DLD1 (cell line): Measurements from ENCODE around the gene UCKL1.
"Not testable (repeated sequence)": the region's sequence is repeated elsewhere in the genome, so short reads cannot be mapped to it uniquely, and the experiment has no call there.

Experiments used
- in situ Hi-C: cut with HindIII; loops from 2 replicates; pipeline ENCODE4 v1.10.0; 2017; ENCODE audit warnings: low sequenced_read_pairs

Gene UCKL1

GRCh38 chr20:63955827-63956663 is at the start of gene UCKL1:
UCKL1 (minus strand) TSS chr20:63956416; CDS start chr20:63956372, 44 bp downstream.
- in situ Hi-C loops: no loop called here

DNA sequence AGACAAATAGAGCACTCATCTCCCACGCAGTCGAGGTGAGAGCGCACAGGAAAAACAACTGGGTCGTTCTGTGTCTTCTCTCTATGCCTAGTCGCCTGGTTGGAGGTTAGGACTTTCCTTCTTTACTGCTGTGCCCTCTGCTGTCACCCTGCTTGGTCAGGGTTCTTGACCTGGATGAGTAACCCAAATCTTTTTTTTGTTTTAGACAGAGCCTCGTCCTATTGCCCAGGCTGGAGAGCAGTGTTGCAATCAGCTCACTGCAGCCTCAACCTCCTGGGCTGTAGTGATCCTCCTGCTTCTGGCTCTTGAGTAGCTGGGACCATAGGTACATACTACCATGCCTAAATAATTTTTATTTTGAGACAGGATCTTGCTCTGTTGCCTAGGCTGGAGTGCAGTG is 49.2 kb upstream of the UCKL1 start:
- in situ Hi-C loops: no loop called here

- in situ Hi-C loops: no loop called here
These were observed 47.9 kb upstream of the UCKL1 start for GRCh38 chr20:64003960-64004725.

GRCh38 chr20:64001607-64002011 is 45.4 kb upstream of the UCKL1 start:
- in situ Hi-C loops: no loop called here

DNA sequence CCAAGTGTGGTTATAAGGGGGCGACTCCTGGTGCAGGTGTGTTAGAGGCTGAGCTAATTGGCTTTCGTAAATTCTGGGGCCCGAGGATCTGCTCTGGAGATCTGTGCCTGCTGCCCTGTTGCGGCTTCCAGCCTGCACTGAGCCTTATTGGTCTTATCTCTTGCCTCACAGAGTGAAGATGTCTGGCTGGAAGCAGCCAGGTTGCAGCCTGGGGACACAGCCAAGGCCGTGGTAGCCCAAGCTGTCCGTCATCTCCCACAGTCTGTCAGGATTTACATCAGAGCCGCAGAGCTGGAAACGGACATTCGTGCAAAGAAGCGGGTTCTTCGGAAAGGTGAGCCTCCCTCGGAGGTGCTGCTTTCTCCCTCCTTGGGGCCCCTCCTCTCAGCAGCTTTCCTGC is 44.7 kb upstream of the UCKL1 start:
- in situ Hi-C loops: no loop called here

GRCh38 chr20:63982937-63983336 is 26.7 kb upstream of the UCKL1 start:
- in situ Hi-C loops: no loop called here

GRCh38 chr20:63980806-63981728 is 24.9 kb upstream of the UCKL1 start, which contains the start of gene PRPF6:
PRPF6 (plus strand) TSS chr20:63981132; CDS start chr20:63981246, 114 bp downstream.
- in situ Hi-C loops: no loop called here

- in situ Hi-C loops: no loop called here
These were observed 24.1 kb upstream of the UCKL1 start for GRCh38 chr20:63980317-63980805.

DNA sequence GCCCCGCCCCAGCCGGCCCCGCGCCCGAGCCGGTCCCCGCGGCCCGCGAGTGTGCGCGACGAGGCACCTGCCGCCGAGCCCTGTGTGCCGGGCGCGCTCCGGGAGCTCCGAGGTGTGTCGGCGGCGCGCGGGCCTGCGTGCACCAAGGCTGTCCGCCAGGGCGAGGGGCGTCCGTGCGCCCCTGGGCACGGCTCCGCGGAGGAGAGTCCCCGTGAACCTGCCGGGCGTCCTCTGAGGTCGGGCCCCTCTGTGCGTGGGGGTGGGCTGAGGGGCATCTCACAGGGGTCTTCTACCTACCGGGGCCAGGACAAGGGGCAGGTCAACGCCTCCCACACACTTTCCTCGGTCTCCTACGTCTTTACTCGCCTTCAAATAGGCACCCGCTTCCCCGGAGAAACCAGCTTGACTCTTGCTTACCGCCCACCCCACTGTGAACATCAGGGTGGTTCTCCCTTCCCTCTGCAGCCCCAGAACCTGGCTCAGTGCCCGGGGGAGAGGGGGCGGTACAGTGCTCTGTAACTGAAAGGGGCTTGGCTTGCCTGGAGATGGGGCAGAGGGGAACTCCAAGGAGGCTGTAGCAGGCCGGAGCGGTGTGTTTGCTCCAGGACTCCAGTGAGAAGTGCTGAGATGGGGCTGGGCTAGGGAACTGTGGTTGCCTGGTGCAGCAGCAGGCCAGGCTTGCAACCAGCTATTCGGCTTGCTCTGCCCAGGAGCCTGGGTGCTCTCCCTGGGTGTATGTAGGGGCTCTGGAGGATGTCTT is 23.5 kb upstream of the UCKL1 start, which contains the start of gene SAMD10:
SAMD10 (minus strand) TSS at position 86 of the 760 bp plus-strand sequence. CDS start 175 bp downstream, outside the sequence.
- in situ Hi-C loops: no loop called here

- in situ Hi-C loops: no loop called here
These were observed 23.0 kb upstream of the UCKL1 start for GRCh38 chr20:63979229-63979556.

- in situ Hi-C loops: no loop called here
These were observed 22.4 kb upstream of the UCKL1 start for GRCh38 chr20:63978319-63979228.

DNA sequence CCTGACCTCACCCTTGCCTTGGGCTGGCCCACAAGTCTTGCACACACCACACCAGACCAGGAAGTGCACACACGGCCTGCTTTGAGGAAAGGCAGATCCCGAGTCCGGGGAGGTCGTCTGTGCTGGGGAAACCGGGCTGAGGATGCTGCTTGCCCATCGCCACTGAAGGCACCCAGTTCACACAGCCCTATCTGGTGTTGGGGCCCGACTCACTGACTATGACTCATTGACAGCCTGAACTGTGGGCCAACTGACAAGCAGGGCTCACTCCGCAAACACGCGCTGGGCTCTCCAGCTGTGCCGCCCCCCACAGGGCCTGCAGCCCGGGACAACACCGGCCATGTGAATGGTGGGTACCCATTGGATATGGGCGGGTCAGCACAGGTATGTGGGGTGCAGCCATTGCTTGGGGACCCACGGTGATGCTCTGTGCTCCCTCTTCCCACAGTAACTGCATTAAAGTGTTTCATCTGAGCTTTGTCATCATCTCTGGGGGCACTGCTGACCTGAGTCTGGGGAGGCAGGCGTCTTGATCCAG is 21.6 kb upstream of the UCKL1 start:
- in situ Hi-C loops: no loop called here

DNA sequence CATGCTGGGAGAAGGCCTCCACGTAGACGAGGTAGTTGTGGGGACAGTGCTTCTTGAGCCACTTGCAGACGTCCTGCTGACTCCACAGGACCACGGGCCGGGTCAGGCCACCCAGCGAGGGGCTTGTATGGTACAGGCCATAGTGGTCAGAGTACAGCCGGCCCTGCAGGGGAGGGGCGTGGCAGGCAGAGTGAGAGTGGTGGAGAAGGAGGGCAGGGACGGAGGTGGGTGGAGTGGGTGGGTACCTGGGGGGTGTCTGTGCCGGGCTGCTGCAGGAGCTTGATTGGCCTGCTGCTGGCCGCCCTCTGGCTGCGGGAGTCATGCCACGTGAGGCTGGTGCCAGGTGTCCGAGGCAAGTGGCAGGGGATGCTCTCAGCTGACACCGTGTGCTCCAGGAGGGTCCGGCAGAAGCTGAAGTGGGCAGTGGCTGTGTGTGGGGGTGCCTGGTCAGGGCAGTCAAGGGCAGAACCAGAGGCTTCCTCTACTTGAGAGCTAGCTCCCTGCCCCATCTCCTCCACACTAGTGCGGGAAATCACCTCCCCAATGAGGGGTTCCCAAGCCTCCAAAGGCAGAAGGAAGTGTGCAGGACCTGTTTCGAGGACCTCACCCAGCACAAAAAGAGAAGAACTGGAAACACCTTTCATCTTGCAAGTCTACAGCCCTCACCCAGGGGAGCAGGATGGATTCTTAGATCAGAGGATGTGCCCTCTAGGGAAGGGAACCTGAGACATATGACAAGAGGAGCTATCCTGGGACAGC is 20.9 kb upstream of the UCKL1 start:
- in situ Hi-C loops: no loop called here

DNA sequence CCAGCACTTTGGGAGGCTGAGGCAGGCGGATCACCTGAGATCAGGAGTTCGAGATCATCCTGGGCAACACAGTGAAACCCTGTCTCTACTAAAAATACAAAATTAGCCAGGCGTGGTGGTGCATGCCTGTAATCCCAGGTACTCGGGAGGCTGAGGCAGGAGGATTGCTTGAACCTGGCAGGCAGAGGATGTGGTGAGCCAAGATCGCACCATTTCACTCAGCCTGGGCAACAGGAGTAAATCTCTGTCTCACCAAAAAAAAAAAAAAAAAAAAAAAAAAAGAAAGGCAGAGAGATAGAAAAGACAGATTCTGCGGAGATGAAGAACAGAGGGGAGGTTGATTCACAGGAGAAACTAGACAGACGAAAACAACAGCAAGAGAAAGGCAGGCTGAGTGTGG is 20.3 kb upstream of the UCKL1 start:
- in situ Hi-C loops: not testable (repeated sequence)

DNA sequence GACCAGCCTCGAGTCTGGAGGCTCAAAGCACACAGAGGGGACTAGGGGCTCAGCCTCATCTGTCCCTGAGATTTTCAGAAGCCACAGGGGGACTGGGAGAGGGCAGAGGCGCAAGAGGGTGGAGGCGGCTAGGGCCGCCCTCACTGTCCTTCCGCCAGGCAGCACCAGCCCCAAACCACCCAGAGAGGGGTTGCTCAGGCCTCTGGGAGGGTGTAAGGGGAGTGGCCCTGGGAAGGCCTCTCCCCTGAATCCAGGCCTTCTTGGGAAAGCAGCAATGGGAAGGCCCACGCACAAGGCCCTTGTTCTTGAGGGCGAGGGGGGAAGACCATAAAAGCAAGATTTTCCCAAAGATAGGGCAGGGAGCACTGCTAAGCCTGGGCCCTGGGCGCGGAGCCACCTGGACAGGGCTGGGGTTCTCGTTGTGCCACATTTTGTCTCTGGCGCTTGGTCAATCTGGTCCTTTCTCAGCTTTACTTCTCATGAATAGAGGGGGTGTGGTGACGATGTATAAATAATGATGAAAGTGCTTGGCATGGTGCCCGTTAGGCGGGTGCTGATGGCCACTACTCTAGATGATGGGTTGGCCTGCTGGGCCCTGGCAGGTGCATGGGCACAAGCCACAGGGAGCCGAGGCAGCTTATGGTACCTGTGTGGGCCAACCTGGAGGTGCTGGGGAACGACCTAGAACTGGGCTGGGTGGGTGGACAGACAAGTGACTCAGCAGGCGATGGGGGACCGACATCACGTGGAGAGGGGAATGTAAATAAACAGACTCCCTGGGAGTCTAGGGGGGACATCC is 18.4 kb upstream of the UCKL1 start:
- in situ Hi-C loops: no loop called here

DNA sequence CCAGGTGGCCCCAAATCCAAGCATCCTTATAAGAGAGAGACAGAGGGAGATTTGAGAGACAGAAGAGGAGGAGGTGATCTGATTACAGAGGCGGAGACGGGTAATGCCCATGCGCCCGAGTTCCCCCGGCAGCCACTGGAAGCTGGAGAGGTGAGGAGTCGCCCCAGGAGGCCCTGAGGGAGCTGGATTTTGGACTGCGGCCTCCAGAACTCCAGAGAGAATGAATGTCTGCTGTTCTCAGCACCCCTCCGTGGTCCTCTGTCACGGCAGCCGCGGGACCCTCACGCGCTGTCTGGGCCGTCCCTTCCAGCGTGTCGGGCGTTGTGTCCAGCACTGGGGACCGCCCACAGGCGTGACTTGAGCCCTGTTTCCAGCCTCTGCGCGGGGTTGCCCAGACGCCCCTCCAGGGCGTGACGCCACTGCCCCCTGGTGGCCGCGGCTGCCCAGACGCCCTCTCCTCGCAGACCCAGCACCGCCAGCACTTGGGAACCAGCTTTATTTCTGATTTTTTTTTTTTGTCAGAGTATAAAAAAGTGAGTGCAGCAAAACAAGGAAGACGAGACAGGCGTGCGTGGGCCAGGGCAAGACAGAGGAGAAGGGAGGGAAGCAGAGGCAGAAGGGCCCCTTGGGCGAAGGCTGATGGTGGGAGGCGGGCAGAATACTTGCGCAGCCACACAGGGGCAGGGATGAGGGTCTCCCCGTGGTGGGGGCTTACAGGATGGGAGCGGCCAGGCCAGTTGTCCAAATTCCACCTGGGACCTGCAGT is 17.6 kb upstream of the UCKL1 start:
- in situ Hi-C loops: no loop called here

DNA sequence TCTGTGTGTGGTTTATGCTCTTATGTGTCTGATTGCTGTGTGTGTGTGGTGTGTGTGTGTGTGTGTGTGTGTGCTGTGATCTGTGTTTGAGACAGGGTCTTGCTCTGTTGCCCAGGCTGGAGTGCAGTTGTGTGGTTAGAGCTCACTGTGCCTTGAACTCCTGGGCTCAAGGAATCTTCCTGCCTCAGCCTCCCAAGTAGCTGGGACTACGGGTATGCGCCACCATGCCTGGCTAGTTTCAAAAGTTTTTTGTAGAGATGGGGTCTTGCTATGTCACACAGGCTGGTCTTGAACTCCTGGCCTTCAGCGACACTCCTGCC is 16.9 kb upstream of the UCKL1 start:
- in situ Hi-C loops: no loop called here
